ENCODE data around the gene MRPL39. TPM values are rescaled to one million over a fixed set of nuclear protein-coding genes. Genes with fewer than 3 reads are reported as not detected.

Gene MRPL39
- total and polyA plus RNA-seq, 12 donors, result 19.4 to 90.7 (median 41.7) TPM

- H3K27me3 ChIP-seq, result no peaks in the 10 kb centered on the region
- 64 to 82% (median 78%) methylated on average over 5 of the region's 5 CpGs for WGBS, 4 donors
- no peak for DNase-seq
- intact Hi-C loops (cut with DNase I), result no loop called here
- H3K4me3 ChIP-seq, result no peak overlapping the region
- no peak for TF ChIP-seq POLR2A (IDR thresholded peaks at IDR 0.05)
- no peak for TF ChIP-seq CTCF (IDR thresholded peaks at IDR 0.05)
- no peaks in the 10 kb centered on the region for H3K4me1 ChIP-seq (replicated peaks in 1 of 2)
- H3K9me3 ChIP-seq (replicated peaks in 1 of 3), result no peaks in the 10 kb centered on the region
- H3K27ac ChIP-seq, result no peak overlapping the region
- H3K36me3 ChIP-seq (replicated peaks in 1 of 2), result no peaks in the 10 kb centered on the region
Observed at GRCh38 chr21:25647647-25648046, 40.4 kb upstream of the MRPL39 start.

GRCh38 chr21:25646474-25646873 lies 39.2 kb upstream of the MRPL39 start:
- no peaks in the 10 kb centered on the region for H3K36me3 ChIP-seq (replicated peaks in 1 of 2)
- intact Hi-C loops (cut with DNase I), result no loop called here

GRCh38 chr21:25643486-25643885 lies 36.2 kb upstream of the MRPL39 start:
- 86 to 91% (median 90%) methylated on average over 4 of the region's 4 CpGs for WGBS, 4 donors
- Histone ChIP-seq H3K9me3 (replicated peaks in 1 of 3) (no peaks in the 10 kb centered on the region), H3K27ac (no peak overlapping the region), H3K27me3 (no peaks in the 10 kb centered on the region), H3K4me3 (no peak overlapping the region), H3K36me3 (replicated peaks in 1 of 2) (no peaks in the 10 kb centered on the region), H3K4me1 (replicated peaks in 1 of 2) (peaks cover 5 to 10% of the 10 kb centered on the region in 2 donors)
- no peak for DNase-seq
- intact Hi-C loops (cut with DNase I), result no loop called here
- TF ChIP-seq CTCF (IDR thresholded peaks at IDR 0.05) (no peak), POLR2A (IDR thresholded peaks at IDR 0.05) (no peak)

More at GRCh38 chr21:25646474-25646873, 39.2 kb upstream of the MRPL39 start:
- Histone ChIP-seq H3K4me3 (no peak overlapping the region), H3K4me1 (replicated peaks in 1 of 2) (no peaks in the 10 kb centered on the region), H3K27ac (no peak overlapping the region), H3K27me3 (no peaks in the 10 kb centered on the region), H3K9me3 (replicated peaks in 1 of 3) (no peaks in the 10 kb centered on the region)
- no peak for TF ChIP-seq POLR2A (IDR thresholded peaks at IDR 0.05)
- TF ChIP-seq CTCF (IDR thresholded peaks at IDR 0.05), result no peak
- DNase-seq, result no peak
- WGBS, 4 donors, result 60 to 88% (median 76%) methylated on average over 1 of the region's 1 CpG

GRCh38 chr21:25640943-25641292 lies 33.6 kb upstream of the MRPL39 start:
- no peak for DNase-seq
- Histone ChIP-seq H3K36me3 (replicated peaks in 1 of 2) (no peaks in the 10 kb centered on the region), H3K4me1 (replicated peaks in 1 of 2) (peaks cover 5 to 19% of the 10 kb centered on the region in 2 donors), H3K27me3 (no peaks in the 10 kb centered on the region), H3K27ac (peak overlapping the region in 1 of 5 donors; percentile 63), H3K4me3 (peak overlapping the region in 1 of 4 donors; percentile 74), H3K9me3 (replicated peaks in 1 of 3) (no peaks in the 10 kb centered on the region)
- TF ChIP-seq POLR2A (IDR thresholded peaks at IDR 0.05) (no peak), CTCF (IDR thresholded peaks at IDR 0.05) (no peak)
- intact Hi-C loops (cut with DNase I), result no loop called here
- WGBS, 4 donors, result 53 to 67% (median 58%) methylated on average over 5 of the region's 5 CpGs
